Measurements from ENCODE around the gene KL. TPM values are rescaled to one million over a fixed set of nuclear protein-coding genes. Genes with fewer than 3 reads are reported as not detected.

The KL gene
- total RNA-seq, 4 donors from 2014 or later = 2.6 to 6.9 (median 5.1) TPM

- TF ChIP-seq CTCF (IDR thresholded peaks at IDR 0.05) = no peak
- no peak for TF ChIP-seq POLR2A (IDR thresholded peaks at IDR 0.05)
- Histone ChIP-seq H3K36me3 (no peaks in the 10 kb centered on the region), H3K27me3 (no peaks in the 10 kb centered on the region), H3K27ac (no peak overlapping the region), H3K4me1 (no peaks in the 10 kb centered on the region), H3K9me3 (no peaks in the 10 kb centered on the region), H3K4me3 (no peak overlapping the region)
- intact Hi-C loops (cut with DNase I; ENCODE audit: low total_unique reads) = no loop called here
- no peak for DNase-seq
Measured at GRCh38 chr13:33028620-33029019, 12.4 kb downstream of the KL start.

GRCh38 chr13:33031277-33031676, 15.1 kb downstream of the KL start:
- H3K27ac ChIP-seq = no peak overlapping the region
- H3K36me3 ChIP-seq = no peaks in the 10 kb centered on the region
- no peak for TF ChIP-seq POLR2A (IDR thresholded peaks at IDR 0.05)
- no peak for DNase-seq
- H3K4me1 ChIP-seq = no peaks in the 10 kb centered on the region
- no peak overlapping the region for H3K4me3 ChIP-seq
- no peaks in the 10 kb centered on the region for H3K9me3 ChIP-seq
- no peaks in the 10 kb centered on the region for H3K27me3 ChIP-seq
- intact Hi-C loops (cut with DNase I; ENCODE audit: low total_unique reads) = no loop called here

- no peak for DNase-seq
Measured at GRCh38 chr13:33032037-33032625, 15.9 kb downstream of the KL start.

GRCh38 chr13:33033051-33033812, 17.0 kb downstream of the KL start:
- no peak overlapping the region for H3K27ac ChIP-seq

More at GRCh38 chr13:33032037-33032625, 15.9 kb downstream of the KL start:
- H3K4me1 ChIP-seq = no peaks in the 10 kb centered on the region
- no peaks in the 10 kb centered on the region for H3K9me3 ChIP-seq
- no peak overlapping the region for H3K4me3 ChIP-seq
- no peaks in the 10 kb centered on the region for H3K36me3 ChIP-seq
- no peak overlapping the region for H3K27ac ChIP-seq
- intact Hi-C loops (cut with DNase I; ENCODE audit: low total_unique reads) = no loop called here
- no peaks in the 10 kb centered on the region for H3K27me3 ChIP-seq
- TF ChIP-seq POLR2A (IDR thresholded peaks at IDR 0.05) (no peak), CTCF (IDR thresholded peaks at IDR 0.05) (no peak)

GRCh38 chr13:33033986-33034385, 17.8 kb downstream of the KL start:
- H3K27ac ChIP-seq = no peak overlapping the region
- H3K36me3 ChIP-seq = no peaks in the 10 kb centered on the region
- no peaks in the 10 kb centered on the region for H3K27me3 ChIP-seq
- TF ChIP-seq POLR2A (IDR thresholded peaks at IDR 0.05) (no peak), CTCF (IDR thresholded peaks at IDR 0.05) (no peak)
- intact Hi-C loops (cut with DNase I; ENCODE audit: low total_unique reads) = no loop called here
- no peaks in the 10 kb centered on the region for H3K4me1 ChIP-seq
- H3K9me3 ChIP-seq = no peaks in the 10 kb centered on the region
- no peak for DNase-seq
- no peak overlapping the region for H3K4me3 ChIP-seq

More at GRCh38 chr13:33033051-33033812, 17.0 kb downstream of the KL start:
- TF ChIP-seq POLR2A (IDR thresholded peaks at IDR 0.05) (no peak), CTCF (IDR thresholded peaks at IDR 0.05) (no peak)
- Histone ChIP-seq H3K27me3 (no peaks in the 10 kb centered on the region), H3K9me3 (no peaks in the 10 kb centered on the region), H3K4me1 (no peaks in the 10 kb centered on the region), H3K36me3 (no peaks in the 10 kb centered on the region), H3K4me3 (no peak overlapping the region)
- no peak for DNase-seq
- intact Hi-C loops (cut with DNase I; ENCODE audit: low total_unique reads) = no loop called here

Measured in uterus (tissue), 4 donors.